Dermis blood vessel endothelial cell (primary cell): ENCODE results near the gene ARID2. TPM values are rescaled to one million over a fixed set of nuclear protein-coding genes. Genes with fewer than 3 reads are reported as not detected.
A peak's percentile ranks its signal among the peaks of the same experiment; 100 is the strongest.

Experiments used
- DNase-seq: peaks from one replicate; pipeline ENCODE4 v3.0.0; 2010
- total RNA-seq: library from RNA; depleted of rRNA; stranded (reverse); fragments of >200 nt; gene quantifications from 2 replicates; pipeline ENCODE4 v1.2.3, GENCODE V29; 2014

Gene ARID2
- total RNA-seq, 1 donor from 2014 or later = 18.4 TPM

DNA sequence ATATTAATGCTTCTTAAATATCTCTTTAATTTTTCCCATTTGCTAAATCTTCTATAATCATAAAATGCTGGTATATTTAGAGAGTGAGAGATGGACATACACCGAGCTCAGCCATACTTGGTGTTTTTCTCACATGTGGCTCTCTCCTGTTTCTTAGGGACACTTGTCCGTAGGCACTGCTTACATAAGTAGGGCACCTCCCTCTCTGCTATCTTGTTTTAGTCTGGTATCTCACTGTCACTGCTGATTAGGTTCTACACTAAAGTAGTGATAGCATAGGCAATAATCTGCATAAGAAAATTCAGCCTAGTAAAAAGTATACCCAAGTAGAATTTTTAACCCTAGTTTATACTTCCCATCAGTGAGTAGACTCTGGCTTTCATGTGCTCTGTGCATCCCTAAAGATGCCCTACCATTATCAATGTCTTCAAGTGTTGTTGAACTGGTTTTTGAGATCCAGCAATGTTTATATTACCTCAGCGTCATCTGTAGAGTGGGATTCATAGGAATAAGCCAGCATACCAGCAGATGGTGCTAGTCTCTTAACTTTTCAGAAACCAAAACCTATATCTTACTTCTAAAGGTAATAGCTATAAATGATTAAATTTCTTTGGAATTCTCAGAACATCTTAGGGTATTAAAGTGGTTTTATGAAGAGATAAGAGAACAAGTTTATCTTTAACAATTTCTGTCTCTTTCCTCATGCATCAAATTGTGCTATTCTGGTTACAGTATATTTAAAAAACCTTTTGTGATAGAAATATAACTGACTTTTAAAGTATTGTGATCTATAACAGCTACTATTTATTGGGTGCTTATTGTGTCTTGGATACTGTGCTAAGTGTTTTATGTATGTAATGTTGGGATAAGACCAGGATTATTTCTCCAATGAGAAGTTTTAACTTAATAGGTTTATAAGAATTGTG is 32.9 kb downstream of the ARID2 start:
- DNase-seq = peak; percentile 78

DNA sequence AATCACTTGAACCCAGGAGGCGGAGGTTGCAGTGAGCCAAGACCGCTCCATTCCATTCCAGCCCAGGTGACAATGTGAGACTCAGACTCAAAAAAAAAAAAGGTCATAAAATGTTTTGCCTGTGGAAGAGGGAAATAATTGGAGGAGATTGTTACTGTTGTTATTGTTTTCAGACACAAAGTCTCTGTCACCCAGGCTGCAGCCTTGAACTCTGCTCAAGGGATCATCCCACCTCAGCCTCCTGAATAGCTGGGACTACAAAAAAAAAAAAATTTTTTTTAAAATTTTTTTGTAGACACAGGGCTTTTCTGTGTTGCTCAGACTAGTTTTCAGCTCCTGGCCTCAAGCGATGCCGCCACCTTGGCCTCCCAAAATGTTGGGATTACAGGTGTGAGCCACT is 33.9 kb downstream of the ARID2 start:
- DNase-seq = no peak

DNA sequence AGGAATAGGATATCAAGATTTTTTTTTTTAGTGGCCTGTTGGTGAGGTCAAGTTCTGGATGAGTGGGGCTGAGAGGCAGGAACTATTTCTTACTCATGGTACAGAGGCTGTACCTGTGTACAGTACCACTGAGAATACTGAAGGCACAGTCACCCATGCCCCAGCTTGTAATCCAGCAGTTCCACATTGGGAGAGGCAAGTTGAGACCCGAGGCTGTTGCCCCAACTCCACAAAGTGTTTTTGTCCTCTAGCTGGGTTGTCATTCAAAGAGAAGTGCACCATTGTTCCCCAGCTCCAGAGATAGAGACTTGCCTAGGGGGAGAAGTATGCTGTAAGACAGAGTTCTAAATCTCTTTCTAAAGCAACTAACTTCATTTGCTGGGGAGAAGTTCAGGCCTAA is 38.7 kb downstream of the ARID2 start:
- no peak for DNase-seq

DNA sequence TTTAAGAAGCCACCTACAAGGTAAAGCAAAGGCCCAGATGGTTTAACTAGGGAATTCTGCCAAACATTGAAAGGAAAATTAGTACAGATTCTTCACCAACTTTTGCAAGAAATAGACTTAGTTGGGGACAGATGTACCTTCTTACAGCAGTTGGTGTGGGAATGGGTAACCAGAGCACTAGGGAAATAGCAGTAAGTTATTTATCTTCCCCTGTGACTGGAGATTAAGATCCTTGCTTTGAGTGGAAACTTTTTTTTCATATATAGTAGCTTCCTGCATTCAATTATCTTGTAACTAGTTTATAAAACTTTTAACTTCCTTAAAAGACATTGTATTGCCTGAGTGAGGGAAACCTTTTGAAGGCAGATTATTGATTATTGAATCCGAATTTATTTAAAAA is 44.2 kb downstream of the ARID2 start:
- no peak for DNase-seq

DNA sequence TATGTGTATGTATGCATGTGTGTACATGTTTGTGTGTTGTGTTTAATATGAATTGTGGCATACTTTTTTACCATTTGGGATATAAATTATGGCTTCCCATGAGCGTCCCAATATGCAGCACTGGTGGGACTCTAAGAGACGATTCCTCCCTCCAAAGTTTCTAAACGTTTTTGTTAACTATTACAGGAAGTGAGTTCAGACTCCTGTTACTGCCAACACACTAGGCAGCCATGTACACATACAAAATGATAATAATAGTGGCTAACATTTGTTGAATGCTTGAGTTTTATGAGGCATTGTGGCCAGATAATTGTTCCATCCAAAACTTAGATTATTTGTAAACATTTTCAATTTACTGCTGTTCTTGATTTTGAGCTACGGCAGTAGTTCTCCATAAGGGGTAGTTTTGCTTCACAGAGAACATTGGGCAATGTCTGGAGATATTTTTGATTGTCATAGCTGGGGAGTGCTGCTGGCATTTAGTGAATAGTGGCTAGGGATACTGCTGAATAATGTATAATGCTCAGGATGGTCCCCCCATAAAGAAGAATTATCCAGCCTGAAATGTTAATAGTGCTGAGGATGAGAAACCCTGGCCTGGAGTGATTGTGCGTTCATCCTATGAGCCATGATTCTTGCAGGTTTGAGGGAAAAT is 45.1 kb downstream of the ARID2 start:
- DNase-seq = peak; percentile 23

DNA sequence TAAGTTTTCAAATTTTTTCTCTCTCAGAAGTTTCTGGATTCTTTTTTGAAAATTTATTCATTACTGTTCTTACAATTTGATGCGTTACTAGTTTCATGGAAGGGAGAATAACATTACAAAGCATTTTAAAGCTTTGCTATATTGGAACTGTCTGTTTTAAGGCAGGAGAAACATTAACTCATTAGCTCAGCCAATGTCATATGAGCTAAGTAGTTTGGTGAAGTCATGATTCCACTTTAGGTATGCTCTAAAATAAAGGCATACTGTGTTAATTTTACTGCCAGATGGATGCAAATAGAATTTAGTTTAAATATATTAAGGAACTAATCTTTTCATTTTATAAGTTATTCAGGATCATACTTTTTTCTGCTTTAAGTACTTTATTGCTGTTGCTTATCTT is 46.0 kb downstream of the ARID2 start:
- no peak for DNase-seq

DNA sequence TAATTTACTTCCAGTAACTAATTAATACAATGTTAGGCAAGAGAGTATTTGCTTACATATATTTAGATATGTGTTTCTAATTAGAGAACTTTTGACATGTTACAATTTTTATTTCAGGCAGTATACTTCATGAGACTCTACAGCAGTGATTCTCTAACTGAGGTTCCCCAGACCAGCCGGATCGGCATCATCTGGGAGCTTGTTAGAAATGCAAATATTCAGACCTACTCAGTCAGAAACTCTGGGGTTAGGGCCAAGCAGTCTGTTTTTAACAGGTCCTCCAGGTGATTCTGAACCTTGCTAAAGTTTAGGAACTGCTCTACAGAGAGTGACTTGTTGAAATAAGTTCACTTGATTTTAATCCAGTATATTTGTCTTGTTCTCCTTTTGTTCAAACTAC is 46.5 kb downstream of the ARID2 start:
- DNase-seq = no peak

DNA sequence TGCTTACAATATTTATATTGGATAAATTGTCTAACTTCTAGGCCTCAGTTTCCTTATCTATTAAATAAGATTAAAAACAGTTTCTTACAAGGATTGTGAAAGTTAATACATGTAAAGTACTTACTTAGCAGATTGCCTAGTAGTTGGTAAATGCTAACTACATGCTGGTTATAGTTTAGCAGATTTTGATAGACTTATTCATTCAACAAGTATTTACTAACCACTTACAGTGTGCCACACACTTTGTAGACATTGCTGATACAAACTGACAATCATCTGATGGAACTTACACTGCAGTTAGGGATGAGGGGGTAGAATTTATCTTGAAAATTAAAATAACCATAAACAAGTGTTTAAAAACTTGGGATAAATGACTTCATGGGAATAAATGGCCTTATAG is 50.4 kb downstream of the ARID2 start:
- DNase-seq = no peak

DNA sequence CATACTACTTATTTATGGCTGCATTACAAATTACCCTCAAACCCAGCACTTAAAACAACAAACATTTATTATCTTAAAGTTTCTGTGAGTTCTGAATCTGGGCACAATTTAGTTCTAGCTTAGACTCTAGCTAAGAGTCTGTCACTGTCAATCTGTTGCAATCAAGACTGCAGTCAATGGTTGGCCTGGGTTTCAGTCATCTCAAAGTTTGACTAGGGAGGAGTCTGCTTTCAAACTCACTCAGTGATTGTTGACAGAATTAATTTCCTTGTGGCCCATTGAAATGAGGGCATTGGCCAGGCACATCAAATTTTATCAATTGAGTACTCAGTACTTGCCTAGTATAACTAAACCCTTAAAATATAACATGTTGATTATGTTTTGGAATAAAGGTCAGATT is 51.6 kb downstream of the ARID2 start:
- DNase-seq = no peak

DNA sequence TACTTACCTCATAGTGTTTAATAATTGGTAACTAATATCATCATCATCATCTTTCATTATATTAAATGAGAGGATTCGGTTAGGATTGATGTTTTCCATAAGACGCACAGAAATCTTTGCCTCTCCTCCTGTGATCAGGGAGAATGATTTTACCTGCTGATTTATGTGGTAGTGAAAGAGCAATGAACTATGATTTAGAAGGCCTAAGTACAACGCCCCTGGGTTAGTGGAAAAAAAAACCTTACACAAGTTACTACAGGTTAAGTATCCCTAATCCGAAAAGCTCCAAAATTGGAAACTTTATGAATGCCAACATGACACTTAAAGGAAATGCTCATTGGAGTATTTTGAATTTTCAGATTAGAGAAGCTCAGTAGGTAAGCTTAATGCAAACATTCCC is 55.8 kb downstream of the ARID2 start:
- no peak for DNase-seq

DNA sequence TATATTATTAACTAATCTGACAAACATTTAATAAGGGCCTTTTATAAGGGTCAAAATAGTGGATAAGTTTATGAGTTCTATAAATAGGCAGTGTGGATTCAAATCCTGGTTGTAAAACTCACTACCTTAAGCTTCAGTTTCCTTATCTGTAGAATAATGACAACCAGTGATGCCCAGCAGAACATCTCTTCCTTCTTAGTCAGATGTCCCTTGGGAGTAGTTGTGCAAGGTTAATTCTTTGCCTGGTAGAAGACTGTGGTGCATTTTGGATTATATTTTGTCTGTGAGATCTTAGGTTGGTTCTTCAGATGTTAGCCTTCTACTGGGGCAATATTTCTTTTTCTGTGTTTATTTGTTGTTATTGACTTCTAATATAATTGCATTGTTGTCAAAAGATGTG is 59.5 kb downstream of the ARID2 start:
- no peak for DNase-seq

DNA sequence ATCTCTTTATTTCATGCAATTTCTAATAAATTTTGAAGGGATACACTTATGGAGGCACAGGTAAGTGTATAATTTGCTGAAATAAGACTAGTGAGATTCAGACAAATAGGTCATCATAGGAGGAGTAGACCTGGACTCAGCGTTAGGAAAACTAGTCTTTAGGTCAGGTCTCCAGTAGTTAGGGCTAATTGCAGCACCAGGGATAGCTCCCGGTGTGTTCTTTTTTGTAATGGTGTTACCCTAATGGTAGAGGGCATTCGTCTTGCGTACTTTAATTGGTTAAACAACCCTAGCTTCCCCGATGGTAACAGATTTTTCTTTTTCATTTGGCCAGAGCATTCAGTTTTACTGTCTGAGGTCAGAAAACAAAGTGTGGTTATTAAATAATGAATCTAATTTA is 64.9 kb downstream of the ARID2 start:
- no peak for DNase-seq

DNA sequence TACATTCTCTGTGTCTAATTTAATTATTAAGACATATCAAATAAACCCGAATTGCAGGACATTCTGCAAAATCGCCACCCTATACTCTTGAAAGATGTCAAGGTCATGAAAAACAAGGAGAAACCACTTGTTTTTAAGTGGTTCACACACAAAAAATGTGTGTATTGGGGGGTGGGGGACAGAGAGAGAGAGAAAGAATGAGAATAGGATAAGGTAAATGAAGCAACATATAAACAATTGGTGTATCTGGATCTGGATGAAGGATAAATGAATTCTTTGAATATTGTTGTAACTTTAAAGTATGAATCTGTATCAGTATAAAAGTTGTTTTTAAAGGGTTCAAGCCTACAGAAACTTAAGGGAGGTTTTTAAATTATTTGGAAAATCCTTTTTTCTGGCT is 72.1 kb downstream of the ARID2 start:
- no peak for DNase-seq

DNA sequence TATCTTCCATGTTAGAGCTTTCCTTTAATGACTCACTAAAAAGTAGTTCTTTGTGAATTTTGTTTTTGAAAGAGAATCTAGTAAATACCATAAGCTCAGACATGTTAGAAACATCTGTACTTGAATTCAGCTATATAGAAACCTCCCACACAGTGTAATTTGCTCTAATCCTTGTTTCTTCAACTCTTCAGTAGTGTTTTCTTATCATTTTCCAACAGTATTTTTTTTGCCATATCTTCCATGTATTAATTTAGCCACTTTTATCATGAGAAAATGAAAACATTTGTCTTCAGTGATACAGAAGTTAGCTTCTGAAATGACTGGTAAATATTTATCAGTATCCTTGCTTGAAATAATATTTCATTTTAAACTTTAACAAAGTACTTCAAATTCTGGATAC is 73.6 kb downstream of the ARID2 start:
- DNase-seq = no peak

DNA sequence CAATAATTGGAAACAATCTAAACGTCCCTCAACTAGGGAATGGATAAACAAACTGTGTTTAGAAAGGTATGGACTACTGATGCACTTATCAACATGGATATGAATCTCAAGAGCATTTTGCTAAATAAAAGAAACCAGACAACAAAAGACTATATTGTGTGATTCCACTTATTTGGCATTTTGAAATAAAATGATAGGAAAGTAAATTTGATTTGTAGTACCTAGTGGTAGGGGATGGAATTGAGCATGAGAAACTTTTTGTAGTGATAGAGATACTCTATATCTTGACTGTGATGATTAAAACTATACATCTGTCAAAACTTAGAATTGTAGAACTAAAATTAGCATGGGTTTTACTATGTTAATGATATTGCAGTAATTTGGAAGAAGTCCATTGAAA is 87.1 kb downstream of the ARID2 start:
- DNase-seq = no peak

DNA sequence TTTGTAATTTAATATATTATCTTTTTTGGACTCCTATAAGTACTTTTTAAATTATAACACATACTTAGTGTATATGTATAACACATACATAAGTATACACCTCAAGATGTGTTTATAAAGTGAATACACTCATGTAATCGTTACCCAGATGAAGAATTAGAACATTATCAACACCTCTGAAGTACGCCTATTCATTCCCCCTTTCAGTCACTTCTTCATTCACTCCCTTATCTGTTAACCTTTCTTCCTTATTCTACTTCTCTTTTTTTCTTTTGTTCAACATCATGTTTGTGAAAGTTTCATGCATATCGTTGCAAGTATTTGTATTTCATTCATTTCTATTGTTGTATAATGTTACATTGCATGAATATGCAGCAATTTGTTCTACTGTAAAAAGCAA is 98.5 kb downstream of the ARID2 start:
- no peak for DNase-seq

DNA sequence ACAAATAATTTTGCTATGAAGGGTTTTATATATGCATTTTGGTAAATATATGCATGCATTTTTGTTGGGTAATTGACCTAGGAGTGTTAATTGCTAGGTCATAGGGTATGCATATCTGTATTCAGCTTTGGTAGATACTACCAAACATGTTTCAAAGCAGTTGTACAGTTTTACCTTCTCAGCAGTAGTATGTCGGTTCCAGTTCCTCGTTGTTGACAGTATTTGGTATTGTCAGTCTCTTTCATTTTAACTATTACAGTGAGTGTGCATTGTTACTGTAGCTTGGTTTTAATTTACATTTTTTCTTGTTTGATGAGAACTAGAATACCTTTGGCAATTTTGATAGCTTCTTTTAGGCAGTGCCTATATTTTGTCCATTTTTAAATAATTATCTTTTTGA is 98.9 kb downstream of the ARID2 start:
- DNase-seq = no peak

DNA sequence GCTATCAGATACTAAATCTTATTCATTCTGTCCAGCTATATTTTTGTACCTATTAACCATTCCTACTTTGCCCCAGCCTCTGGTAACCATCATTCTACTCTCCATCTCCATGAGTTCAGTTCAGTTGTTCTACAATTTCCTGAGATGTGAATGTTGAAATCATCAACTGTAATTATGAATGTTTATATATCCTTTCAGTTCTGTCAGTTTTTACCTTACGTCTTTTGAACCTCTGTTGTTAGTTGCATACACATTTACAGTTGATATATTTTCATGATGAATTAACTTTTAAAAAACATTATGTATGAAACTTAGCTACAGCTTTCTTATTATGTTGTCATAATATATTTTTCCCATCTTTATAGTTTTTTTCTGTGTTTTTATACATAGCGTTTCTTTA is 102.1 kb downstream of the ARID2 start:
- DNase-seq = no peak

DNA sequence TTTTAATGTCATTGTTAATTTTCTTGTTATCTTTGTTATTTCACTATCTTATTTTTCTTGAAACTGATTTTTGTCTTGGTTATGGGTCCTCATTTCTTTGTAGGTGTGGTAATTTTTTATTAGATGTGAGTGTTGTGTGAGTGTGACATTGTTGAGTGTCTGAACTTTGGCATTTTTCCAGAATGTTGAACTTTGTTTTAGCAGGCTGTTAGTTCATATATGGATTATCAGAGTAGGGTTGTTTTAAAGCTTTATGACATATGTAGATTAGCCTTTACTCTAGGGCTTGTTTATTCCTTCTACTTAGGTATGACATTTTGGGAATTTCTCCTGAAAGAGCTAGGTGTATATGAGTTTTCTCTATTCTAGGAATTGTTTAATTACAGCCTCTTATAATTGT is 103.9 kb downstream of the ARID2 start:
- DNase-seq = no peak

DNA sequence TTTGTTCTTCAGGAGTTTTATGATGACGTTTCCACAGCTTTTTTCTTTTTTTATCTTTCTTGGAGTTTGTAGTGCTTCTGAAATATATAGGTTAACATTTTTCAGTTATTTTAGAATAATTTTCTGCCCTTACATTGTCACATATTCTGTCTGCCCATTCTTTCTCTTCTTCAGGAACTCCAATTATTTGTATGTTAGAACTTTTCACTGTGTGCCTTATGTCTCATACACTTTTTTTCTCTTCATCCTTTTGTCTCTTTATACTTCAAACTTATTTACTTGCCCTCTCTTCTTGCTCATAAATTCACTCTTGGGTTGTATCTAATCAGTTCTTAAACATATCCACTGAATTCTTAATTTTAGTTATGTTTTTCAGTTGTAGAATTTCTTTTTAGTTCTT is 105.3 kb downstream of the ARID2 start:
- DNase-seq = no peak

DNA sequence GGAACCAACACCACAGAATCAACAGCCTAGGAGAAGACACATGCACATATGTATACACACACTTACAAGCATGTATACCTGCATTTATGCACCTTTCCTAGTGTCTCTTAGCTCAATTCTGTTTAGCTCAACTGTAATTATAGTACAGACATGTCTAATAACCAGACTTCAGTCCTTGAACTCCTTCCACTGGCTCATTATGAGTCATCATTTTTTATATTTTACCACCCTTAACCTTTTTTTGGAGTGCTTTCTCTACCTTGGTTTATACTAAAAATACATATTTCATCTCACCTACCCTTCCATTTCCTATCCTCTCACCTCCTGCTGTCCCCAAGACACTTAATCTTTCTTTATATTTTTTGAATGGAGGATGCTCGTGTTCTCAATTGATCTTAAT is 110.4 kb downstream of the ARID2 start:
- DNase-seq = no peak

DNA sequence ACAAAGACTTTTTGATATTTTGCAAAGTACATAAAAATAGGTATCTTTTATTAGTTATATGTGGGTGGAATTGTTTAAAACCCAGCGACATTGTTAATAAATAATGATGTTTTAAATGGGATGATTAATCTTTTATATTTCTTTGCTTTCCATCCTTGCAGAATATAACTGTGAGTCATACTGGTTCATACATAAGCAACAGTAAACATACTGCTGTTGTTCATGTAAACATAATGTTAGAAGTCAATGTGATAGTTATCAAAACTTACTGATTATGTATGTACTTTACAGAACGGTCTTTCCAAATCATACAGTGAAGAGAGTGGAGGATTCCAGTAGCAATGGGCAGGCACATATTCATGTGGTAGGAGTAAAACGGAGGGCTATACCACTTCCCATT is 119.8 kb downstream of the ARID2 start:
- no peak for DNase-seq

DNA sequence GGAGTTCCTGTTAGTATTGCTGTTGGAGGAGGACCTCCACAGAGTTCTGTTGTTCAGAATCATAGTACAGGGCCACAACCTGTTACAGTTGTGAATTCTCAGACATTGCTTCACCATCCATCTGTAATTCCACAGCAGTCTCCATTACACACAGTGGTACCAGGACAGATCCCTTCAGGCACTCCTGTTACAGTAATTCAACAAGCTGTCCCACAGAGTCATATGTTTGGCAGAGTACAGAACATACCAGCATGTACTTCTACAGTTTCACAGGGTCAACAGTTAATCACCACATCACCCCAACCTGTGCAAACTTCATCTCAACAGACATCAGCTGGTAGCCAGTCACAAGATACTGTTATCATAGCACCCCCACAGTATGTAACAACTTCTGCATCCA is 120.8 kb downstream of the ARID2 start:
- DNase-seq = no peak

DNA sequence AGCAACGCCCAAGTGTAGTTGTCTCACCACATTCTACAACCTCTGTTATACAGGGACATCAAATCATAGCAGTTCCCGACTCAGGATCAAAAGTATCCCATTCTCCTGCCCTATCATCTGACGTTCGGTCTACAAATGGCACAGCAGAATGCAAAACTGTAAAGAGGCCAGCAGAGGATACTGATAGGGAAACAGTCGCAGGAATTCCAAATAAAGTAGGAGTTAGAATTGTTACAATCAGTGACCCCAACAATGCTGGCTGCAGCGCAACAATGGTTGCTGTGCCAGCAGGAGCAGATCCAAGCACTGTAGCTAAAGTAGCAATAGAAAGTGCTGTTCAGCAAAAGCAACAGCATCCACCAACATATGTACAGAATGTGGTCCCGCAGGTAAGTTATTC is 123.0 kb downstream of the ARID2 start:
- DNase-seq = no peak

DNA sequence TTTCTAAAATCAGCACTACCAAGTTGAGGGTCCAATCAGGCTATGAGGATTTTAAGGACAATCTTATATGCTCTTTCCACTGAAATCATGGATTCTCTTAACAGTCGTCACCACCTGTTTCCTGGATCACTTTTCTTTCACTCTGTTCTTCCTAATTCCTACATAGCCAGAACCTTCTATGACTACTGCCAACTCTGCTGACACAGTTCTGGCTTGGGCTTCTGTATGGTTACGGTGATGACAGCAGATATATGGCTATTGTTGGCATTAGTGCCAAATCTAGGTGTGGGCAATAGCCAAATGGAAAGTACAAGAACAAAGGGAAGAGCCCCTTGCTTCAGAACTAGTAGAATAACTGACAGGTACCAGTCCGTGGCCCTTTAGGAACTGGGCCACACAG is 124.0 kb downstream of the ARID2 start:
- no peak for DNase-seq
